ENCODE data around the gene MRPL23.
"Not testable (repeated sequence)": the region's sequence is repeated elsewhere in the genome, so short reads cannot be mapped to it uniquely, and the experiment has no call there.

Gene MRPL23

DNA sequence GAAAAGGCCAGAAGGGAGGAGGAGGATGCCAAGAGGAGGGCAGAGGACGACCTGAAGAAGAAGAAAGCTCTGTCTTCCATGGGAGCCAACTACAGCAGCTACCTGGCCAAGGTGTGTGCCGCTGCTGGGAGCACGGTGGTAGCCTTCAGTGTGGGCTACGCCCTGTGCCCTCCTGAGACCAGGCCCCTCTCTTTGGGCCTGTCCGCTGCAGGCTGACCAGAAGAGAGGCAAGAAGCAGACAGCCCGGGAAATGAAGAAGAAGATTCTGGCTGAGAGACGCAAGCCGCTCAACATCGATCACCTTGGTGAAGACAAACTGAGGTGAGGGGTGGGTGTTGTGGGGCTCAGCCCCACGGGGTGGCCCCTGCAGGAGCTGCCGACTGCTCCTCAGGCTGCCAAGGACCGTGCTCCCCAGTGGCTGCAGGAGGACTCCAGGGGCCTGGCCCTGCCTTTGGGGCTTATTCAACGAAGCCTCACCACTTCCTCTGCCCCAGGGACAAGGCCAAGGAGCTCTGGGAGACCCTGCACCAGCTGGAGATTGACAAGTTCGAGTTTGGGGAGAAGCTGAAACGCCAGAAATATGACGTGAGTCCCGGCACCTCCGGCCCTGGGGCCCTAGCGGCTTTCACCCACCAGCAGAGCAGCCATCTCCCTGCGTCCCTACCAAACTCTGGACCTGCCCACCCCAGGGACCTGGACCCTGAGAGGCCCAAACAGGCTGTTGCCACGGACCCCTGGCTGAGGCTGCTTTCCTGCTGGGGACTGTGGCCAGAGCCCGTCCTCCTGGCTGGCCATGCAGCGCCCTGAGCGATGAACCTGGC is 12.6 kb upstream of the MRPL23 start:
- DNase-seq = no peak

DNA sequence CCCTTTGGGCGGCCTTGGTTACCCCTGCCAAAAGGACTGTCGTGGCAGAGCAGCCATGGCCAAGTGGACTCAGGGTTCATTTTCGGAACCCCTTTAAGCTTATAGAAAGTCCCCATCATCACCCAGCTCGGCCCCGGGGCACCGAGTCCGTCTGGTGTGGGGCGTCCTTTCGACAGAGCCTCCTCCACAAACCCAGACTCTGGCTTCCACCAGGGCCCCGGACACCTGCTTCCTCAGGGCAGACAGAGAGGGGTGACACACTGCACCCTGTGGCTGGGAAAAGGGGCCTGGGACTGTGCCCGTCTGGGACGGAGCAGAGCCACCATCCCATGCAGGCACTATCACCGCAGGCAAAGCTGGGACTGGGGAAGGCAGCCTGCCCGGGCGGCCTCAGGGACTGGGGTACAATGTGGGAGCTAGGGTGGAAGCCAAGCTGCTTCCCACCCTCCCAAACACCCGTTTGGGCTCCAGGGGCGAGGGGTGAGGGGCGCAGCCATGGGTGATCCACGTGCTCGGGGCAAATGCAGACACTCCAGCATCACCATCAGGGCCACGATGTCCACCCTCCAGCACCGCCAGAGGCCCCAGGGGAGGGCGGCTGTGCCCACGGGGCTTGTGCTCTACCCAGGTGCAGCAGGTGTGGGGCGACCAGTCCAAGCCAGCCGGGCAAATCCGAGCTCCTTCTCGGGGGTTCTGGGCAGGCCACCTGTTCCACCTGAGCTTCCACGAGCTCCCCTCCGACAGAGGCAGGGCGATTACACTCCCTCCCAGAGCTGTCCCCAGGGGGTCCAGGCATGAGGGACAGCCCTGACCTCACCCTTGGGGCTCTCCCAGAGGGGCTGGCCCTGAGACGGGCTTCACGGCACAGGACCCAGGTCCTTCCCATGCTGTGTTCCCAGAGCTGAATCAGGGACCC is 11.7 kb upstream of the MRPL23 start:
- DNase-seq = no peak

DNA sequence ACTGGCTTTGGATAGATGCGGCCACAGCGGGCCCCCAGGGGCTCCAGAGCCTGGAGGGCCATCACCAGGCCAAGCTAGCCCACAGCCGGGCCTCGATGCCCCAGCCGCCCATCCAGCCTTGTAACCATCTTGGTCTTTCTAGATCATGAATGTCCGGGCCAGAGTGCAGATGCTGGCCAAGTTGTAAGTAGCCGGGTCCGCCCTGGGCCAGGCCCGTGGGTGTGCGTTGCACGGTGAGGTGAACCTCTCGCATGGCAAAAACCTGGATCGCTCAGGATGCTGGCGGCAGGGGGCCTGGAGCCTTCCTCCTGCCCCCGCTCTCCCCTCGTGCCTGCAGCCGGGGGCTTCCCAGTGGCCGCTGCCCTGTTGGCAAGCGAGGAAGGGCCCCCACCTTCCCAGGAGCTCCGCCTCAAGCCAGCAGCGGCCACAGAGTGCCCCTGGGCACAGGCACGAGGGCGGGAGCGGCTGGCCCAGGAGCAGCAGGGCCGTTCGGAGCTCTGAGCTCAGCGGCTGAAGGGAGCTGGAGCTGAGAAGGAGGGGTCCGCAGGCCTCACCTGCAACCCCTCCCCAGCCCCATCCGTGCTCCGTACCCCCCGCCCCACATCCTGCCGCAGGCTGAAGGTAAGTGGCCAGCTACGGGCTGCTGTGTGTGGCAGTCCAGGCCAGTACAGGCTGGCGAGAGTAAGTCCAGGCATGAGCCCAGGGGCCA is 10.9 kb upstream of the MRPL23 start:
- no peak for DNase-seq

DNA sequence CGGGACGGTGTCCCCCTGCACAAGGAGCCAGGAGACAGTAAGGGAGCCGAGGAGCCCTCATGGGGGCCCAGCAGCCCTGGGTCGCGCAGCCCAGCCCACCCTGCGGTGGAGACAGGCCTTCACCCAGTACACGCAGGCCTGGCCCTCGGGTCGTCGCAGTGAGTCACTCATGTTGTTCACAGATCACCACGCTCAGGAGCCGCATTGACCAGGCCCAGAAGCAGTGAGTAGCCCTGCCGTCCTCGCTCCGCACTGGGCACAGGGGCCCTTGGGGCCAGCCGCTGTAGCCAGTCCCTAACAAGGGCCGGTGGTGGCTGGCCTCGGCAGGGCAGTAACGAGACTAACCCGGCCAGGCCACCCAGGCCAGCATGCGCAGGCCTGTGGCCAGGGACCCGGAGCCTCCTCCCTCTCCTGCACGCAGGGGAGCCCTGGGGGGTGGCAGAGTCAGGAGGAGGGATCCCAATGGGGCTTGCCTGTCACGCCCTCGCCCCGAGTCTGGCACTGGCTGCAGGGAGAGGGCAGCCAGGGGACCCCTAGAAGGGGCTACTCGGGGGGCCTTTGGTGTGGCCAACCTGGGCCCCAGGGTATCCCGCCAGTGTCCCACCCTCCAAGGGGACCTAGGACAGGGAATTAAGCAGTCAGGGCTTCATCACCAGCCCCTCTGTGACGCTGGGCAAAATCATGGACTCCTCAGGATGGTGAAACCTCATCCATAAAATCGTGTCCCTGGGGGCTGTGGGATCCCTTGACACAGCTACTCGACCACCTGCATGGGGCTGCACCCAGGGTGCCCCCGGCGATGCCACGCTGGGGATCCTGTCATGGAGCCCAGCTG is 10.1 kb upstream of the MRPL23 start:
- DNase-seq = no peak

DNA sequence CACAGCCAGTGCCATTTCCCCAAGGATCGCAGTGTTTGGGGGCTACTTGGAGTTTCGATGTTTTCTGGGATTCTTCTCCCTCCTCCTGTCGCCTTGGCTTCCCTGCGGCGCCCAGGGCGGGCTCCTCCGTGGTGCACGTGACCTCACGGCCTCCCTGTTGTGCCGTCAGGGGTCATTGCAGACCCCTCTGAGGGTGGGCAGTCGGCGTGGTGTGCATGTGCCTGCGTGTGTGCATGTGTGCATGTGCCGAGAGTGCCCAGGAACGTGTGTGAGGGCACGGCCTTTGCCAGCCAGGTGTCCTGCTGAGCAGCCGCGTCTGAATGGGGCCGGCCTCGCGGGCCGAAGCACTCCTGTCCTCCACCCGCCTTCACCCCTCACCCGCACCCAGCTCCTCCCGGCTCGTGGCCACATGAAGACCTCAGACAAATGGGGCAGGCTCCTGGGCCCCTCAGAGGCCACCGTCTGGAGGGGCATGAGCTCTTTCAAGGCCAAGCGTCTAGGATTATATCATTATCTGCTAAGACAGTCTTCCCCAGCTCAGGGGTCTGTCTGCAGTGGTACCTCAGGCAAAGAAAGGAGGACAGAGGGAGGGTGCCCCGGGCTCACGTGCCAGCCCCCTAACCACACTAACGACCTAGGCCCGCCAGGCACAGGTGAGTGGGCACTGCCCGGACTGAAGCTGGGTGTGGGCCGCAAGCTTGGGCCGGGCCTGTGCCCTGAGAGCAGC is 9.4 kb upstream of the MRPL23 start:
- DNase-seq = no peak

DNA sequence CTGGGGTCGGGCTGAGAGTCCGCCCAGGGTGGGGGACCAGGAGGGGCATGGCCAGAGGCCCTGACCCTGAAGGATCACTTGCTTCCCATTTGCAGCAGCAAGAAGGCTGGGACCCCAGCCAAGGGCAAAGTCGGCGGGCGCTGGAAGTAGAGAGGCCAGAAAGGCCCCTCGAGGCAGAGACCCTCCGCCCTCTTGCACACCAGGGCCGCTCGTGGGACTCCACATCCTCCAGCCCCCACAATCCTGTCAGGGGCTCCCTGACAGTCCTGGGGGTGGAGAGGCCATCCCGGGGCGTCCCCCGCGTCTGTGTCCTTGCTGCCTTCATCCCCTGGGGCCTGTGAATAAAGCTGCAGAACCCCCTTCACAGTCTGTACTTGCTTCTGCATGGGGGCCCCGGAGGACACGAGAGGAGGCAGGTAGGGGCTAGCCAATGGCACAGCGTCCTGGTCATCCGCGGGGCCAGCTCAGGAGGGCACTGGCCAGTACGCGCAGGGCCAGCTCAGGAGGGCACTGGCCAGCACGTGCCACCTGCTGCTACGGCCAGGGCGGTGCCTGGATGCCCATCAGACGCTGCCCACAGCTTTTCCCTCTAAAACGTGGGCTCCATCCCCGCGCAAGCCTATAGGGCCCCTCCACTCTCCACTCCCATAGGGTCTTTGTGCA is 8.7 kb upstream of the MRPL23 start:
- no peak for DNase-seq

DNA sequence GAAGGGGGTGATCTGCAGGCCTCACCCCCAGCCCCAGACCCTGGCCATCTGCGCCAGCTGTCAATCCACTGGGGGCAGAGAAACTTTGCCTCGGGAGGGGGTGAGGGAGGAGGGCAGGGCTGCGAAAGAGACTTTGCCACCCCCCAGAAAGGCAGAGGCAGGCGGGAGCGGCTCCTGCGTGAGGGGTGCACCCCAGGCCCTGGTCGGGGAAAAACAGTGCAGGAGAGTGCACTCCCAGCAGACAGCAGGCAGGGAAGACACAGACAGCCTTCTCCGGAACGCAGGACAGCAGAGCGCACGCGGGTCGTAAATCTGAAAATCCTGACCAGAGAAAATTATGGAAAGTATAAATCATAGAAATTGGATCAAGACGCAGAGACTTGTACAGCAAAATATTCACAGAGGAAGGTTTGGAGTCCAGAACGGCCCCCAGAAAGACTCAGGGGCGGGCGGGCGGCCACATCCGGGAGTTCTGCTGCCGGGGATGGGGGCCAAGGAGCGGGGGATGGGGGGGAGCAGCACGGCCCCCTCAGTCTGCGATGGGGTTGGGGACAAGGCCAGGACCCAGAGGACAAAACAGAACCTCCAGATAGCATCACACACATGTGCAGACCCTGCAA is 8.0 kb upstream of the MRPL23 start:
- DNase-seq = no peak

DNA sequence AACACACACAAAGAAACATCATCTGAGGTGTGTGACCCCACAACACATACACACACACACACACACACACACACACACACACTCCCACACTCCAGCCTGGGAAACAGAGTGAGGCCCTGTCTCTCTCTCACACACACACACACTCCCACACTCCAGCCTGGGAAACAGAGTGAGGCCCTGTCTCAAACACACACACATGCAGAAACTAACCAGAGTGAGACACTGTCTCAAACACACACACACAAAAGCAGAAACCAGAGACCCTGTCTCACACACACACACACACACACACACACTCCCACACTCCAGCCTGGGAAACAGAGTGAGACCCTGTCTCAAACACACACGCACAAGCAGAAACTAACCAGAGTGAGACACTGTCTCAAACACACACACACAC is 7.3 kb upstream of the MRPL23 start:
- DNase-seq = not testable (repeated sequence)

DNA sequence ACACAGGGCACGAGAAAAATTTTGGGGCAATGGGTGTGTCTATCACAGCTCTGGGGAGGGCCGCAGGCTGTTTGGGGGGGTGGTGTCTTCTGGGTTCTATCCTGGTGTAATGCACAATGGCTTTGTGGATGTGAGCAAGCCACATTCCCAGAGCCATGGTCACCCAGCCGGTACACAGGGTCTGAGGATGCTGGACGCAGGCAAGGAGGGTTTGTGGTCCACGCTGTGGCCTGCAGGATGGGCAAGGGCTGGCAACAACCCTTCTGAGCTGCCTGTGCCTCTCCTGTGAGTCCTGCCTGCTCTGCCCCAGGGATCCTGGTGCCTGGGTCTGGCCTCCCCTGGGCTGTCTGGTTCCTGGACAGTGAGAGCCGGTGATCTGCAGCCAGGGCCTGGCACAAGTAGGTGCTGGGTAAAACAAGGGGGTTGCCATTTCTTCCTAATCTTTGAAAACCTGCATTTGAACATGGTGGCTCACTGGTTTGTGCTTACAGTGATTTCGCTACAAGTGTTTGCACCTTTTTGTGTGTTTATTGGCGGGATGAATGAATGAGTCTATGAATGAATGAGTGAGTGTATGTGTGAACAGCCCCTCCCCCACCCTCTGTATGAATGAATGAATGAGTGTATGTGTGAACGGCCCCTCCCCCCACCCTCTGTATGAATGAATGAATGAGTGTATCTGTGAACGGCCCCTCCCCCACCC is 4.4 kb upstream of the MRPL23 start:
- no peak for DNase-seq

DNA sequence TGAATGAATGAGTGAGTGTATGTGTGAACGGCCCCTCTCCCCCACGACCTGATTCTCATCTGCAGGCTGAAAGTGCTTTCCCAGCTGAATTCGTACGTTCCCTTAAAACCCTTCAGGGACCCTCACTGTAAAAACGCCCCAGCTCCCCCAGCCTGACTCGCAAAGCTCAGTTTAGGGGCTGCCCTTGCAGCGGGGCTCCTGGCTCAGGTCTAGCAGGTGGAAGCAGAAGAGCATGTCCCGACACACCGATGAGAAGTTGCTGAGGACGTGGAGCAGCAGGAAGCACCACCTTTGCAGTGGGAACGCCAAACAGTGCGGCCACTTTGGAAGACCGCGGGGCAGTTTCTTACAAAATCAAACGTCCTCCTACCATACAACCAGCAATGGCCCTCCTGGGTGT is 3.6 kb upstream of the MRPL23 start:
- DNase-seq = no peak

DNA sequence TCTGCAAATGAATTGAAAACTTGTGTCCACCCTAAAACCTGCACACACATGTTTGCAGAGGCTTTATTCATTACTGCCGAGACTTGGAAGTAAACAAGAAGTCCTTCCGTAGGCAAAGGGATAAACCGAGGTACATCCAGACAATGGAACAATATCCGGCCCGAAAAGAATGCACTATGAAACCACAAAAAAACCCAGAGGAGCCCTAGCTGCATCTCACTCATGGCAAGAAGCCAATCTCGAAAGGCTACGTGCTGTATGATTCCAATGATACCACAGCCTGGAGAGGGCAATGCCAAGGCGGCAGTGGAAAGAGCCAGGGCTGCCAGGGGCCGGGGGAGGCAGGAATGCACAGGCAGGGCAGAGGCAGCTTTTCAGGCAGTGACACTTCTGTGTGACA is 3.2 kb upstream of the MRPL23 start:
- peak; percentile 53 for DNase-seq

DNA sequence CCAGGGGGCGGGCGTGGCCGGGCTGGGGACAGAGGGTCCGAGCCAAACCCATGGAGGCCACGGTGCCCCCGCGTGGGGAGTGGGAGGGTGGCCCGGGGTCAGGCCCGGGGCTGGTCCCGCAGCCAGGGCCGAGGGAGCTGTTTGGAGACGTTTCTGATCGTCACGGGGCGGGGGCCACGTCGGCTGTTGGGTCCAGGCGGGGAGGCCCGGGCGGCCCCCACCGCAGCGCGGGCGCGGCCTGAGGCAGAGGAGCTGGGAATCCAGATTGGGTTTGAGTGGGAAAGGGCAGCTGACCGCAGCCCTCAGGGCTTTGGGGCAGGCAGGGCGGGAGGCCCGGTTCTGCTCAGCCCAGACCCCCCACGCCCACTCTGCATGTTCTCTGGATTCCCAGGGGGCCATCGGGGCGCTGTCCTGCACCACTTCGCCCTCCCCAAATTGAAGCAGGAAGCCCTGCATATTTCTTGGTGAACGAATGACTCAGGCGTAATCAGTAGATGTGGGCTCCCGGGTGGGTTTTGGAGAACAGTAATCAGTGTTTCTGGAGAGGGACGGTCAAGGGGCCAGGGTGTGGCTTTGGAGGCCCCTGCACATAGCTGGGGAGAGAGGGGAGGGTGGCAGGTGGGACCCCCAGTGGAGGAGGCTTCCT is 583 bp downstream of the MRPL23 start:
- DNase-seq = no peak

DNA sequence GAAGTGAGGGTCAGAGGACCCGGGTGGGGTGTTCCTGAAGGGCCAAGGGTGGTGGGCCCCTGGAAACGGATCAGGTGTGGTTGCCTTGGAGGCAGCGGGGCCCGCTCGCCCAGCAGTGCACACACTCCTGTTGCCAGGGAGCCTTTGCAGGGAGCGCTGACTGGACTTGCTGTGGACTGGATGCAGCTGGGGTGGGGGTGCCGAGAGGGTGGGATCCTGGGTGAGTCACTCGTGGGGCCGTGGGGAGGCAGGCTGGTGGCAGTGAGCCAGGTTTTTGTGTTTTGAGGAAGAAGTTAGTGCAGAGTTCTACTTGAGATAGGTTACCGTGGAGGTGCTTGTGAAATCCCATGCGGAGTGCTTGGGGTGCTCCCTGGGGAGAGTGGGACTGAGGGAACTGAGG is 1.3 kb downstream of the MRPL23 start:
- DNase-seq = no peak

DNA sequence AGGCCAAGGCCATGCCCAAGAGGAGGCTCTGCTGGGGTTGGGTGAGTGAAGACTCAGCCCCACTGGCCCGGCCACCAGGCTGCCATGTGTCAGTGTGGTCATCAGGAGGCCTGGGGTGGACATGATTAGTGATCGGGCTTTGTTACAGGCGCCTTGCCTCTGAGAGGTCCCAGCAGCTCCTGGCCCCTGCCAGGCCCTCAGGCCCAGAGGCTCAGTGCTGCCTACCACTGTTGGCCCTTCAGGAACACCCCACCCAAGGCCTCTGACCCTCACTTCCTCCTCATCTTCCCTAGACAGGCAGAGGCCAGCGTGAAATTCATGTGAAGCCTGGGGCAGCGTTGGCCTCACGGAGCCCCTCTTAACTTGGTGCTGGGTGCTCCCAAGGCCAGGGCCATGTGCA is 2.2 kb downstream of the MRPL23 start:
- no peak for DNase-seq

DNA sequence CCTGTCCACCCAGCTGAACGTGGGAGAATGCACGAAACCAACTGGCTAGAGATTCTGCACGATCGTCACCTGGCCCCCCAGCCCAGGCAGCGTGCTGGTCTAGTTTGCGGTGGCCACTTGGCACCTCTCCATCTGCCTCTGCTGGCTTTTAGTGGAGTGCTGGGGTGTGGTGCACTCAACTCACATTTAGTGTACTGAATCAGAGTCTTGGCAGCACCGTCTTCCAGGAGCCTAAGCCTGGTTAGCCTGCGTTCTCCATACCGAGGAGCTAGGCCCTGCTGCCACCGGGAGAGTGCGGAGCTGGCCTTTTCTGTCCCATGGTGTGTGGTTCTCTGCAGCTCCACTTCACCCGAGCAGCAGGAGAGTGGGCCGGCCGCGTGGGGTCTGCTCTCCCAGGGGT is 2.8 kb downstream of the MRPL23 start:
- no peak for DNase-seq

DNA sequence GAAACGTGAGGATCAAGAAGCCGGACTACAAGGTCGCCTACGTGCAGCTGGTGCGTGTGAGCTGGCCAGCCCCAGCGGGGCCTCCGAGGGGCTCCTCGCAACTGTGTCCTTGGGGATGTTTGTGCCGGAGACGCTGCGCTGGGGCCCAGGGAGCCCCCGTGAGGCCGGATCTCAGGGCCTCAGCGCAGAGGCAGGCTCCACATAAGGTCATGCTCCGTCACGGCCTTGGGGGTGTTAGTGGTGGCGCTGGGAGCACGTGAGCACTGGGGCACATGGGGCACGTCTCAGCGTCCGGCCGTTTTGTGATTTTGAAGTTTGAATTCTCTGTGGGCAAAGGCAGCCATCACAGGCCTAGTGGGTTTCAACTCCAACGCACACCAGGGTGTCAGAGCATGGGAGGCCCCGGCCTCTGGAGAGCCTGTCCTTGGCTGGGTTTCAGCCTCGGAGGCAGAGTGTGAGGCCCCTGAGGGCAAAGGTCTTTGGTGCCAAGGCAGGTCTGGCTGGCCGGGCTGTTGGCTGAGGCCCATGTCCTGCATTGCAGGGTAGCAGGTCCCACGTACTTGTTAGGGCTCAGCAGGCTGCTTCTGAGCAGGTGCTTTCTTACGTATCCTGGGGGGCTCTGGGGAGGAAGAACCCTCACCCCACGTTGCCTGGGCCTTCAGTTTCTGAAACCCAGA is 5.8 kb downstream of the MRPL23 start:
- DNase-seq = no peak

DNA sequence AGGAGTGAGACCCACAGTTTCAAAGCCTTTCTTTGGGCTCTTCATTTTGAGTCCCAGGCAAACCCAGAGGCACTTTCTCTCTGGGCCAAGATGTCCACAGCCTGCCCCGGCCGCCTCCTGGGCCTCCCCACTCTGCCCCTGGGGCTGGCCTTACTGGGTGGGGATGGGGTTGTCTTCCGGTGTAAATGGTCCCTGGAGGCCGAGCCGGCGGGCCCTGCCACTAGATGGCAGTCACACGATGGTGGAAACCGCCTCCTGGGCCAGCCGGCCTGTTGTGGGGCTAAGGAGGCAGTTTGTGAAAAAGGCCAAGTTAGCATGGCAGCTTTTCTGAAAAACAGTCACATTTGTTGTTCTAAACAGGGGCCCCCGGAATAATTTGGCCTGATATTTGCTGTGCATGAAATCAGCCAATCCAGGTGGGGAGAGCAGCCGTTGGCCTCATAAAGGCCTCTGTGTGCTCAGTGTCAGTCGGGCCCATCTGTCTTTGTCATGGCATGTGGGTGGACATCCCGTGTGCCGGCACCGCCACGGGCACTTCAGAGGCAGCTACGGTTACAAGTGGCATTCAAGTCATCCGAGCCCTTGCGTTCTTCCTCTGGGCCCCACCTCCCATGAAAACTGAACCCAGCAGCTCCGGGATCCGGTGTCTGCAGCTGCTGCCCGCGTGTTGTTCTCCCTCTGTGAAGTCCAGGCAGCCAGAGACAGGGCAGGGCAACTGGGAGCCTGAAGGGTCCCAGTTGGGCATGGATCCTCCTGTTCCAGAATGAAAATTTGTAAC is 6.5 kb downstream of the MRPL23 start:
- no peak for DNase-seq

DNA sequence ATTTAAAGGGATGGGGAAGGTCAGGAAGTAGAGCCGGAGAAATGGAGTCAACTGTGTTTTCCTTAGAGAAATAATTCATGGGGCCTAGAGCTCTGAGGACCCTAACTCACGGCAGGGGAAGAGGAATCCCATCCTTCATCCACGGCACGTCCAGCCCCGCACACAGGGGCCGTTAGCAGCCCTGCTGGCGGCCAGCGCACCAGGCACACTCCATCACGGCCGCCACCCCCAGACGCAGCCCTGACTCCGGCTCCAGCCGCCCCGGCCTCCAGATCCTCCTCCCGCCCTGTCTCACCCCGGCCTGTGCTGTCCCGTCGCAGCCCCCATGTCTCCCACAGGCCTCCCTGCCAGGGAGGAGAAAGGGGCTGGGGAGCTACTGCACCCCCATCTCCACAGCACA is 11.2 kb downstream of the MRPL23 start:
- DNase-seq = no peak
